ENCODE data around the gene RBBP8NL. TPM values are rescaled to one million over a fixed set of nuclear protein-coding genes. Genes with fewer than 3 reads are reported as not detected.

Gene RBBP8NL
- total RNA-seq, 2 donors from 2014 or later, result not detected

- TF ChIP-seq CTCF (IDR thresholded peaks at IDR 0.05), result no peak
- no peak for DNase-seq (ENCODE audit: low spot score)
- H3K36me3 ChIP-seq, result no peaks in the 10 kb centered on the region
- H3K4me1 ChIP-seq, result no peaks in the 10 kb centered on the region
- H3K27ac ChIP-seq, result no peak overlapping the region
- H3K9me3 ChIP-seq, result no peaks in the 10 kb centered on the region
- H3K27me3 ChIP-seq, result no peaks in the 10 kb centered on the region
- no peak overlapping the region for H3K4me3 ChIP-seq
Observed at GRCh38 chr20:62425281-62426058, 1.9 kb downstream of the RBBP8NL start.

- Histone ChIP-seq H3K4me1 (no peaks in the 10 kb centered on the region), H3K4me3 (no peak overlapping the region), H3K27ac (no peak overlapping the region), H3K27me3 (no peaks in the 10 kb centered on the region), H3K36me3 (no peaks in the 10 kb centered on the region), H3K9me3 (no peaks in the 10 kb centered on the region)
- TF ChIP-seq CTCF (IDR thresholded peaks at IDR 0.05), result no peak
- no peak for DNase-seq (ENCODE audit: low spot score)
Observed at GRCh38 chr20:62424249-62425107, 2.9 kb downstream of the RBBP8NL start.

GRCh38 chr20:62423326-62423706, 4.0 kb downstream of the RBBP8NL start:
- Histone ChIP-seq H3K9me3 (no peaks in the 10 kb centered on the region), H3K27ac (no peak overlapping the region), H3K27me3 (no peaks in the 10 kb centered on the region), H3K4me3 (no peak overlapping the region), H3K4me1 (no peaks in the 10 kb centered on the region), H3K36me3 (no peaks in the 10 kb centered on the region)
- TF ChIP-seq CTCF (IDR thresholded peaks at IDR 0.05), result no peak
- no peak for DNase-seq (ENCODE audit: low spot score)

GRCh38 chr20:62422636-62423325, 4.6 kb downstream of the RBBP8NL start:
- H3K36me3 ChIP-seq, result no peaks in the 10 kb centered on the region

GRCh38 chr20:62421716-62421990, 5.7 kb downstream of the RBBP8NL start:
- Histone ChIP-seq H3K4me1 (no peaks in the 10 kb centered on the region), H3K27ac (no peak overlapping the region), H3K36me3 (no peaks in the 10 kb centered on the region), H3K4me3 (no peak overlapping the region), H3K27me3 (no peaks in the 10 kb centered on the region), H3K9me3 (no peaks in the 10 kb centered on the region)
- no peak for TF ChIP-seq CTCF (IDR thresholded peaks at IDR 0.05)
- no peak for DNase-seq (ENCODE audit: low spot score)

More at GRCh38 chr20:62422636-62423325, 4.6 kb downstream of the RBBP8NL start:
- no peaks in the 10 kb centered on the region for H3K27me3 ChIP-seq
- no peak for TF ChIP-seq CTCF (IDR thresholded peaks at IDR 0.05)
- no peak overlapping the region for H3K4me3 ChIP-seq
- DNase-seq (ENCODE audit: low spot score), result no peak
- no peaks in the 10 kb centered on the region for H3K4me1 ChIP-seq
- H3K9me3 ChIP-seq, result no peaks in the 10 kb centered on the region
- H3K27ac ChIP-seq, result no peak overlapping the region
